Progenitor cell of endocrine pancreas (in vitro differentiated cells): ENCODE results near the gene HCAR2. TPM values are rescaled to one million over a fixed set of nuclear protein-coding genes. Genes with fewer than 3 reads are reported as not detected.
"Not testable (repeated sequence)": the region's sequence is repeated elsewhere in the genome, so short reads cannot be mapped to it uniquely, and the experiment has no call there.

Source experiments
- DNase-seq: peaks from one replicate; pipeline ENCODE4 v3.0.0; 2021; ENCODE audit warnings: low spot score; ENCODE audit not compliant: unreplicated experiment
- H3K27ac Mint-ChIP-seq: 2 replicates; pipeline ENCODE4 v1.8.0; 2021; ENCODE audit warnings: mild to moderate bottlenecking, moderate library complexity, mixed read lengths
- H3K27me3 Mint-ChIP-seq: 2 replicates; pipeline ENCODE4 v1.8.0; 2021; ENCODE audit warnings: mixed read lengths
- H3K36me3 Mint-ChIP-seq: 2 replicates; pipeline ENCODE4 v1.8.0; 2022; ENCODE audit warnings: mixed read lengths; ENCODE audit not compliant: insufficient read depth
- H3K4me1 Mint-ChIP-seq: 2 replicates; pipeline ENCODE4 v1.8.0; 2021; ENCODE audit warnings: low read depth, mixed read lengths
- H3K4me3 Mint-ChIP-seq: 2 replicates; pipeline ENCODE4 v1.8.0; 2021; ENCODE audit warnings: low read depth, mild to moderate bottlenecking, moderate library complexity, mixed read lengths
- H3K9me3 Mint-ChIP-seq: 2 replicates; pipeline ENCODE4 v1.8.0; 2021; ENCODE audit warnings: low read depth, mixed read lengths
- total RNA-seq: library from RNA; stranded (reverse); gene quantifications from 2 replicates; pipeline ENCODE4 v1.2.1, GENCODE V29; 2021
- TF ChIP-seq, protein P1 (sequence below): fragments of 200-600 bp; sonication (generic); IDR thresholded peaks from one replicate; pipeline ENCODE4 v1.5.0; 2021; ENCODE audit warnings: antibody characterized with exemption, mild to moderate bottlenecking; ENCODE audit not compliant: unreplicated experiment

HCAR2 gene
- total RNA-seq, 1 donor from 2014 or later = 0.67 TPM

DNA sequence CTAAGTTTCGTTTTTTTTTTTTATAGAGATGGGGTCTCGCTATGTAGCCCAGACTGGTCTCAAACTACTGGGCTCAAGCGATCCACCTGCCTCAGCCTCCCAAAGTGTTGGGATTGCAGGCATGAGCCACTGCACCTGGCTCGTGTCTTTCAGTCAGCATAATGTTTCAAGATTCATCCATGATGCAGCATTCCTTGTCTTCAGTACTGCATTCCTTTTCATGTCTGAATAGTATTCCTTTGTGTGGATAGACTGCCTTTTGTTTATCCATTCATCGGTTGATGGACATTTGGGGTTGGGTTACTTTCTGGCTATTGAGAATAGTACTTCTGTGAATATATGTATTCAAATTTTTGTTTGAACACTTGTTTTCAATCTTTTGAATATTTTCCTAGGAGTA, 37.4 kb downstream of the HCAR2 start:
- Mint-ChIP-seq H3K27ac (no peak overlapping the region), H3K4me1 (no peaks in the 10 kb centered on the region), H3K4me3 (no peak overlapping the region), H3K27me3 (no peaks in the 10 kb centered on the region), H3K36me3 (no peaks in the 10 kb centered on the region), H3K9me3 (no peaks in the 10 kb centered on the region)
- TF ChIP-seq, protein P1, sequence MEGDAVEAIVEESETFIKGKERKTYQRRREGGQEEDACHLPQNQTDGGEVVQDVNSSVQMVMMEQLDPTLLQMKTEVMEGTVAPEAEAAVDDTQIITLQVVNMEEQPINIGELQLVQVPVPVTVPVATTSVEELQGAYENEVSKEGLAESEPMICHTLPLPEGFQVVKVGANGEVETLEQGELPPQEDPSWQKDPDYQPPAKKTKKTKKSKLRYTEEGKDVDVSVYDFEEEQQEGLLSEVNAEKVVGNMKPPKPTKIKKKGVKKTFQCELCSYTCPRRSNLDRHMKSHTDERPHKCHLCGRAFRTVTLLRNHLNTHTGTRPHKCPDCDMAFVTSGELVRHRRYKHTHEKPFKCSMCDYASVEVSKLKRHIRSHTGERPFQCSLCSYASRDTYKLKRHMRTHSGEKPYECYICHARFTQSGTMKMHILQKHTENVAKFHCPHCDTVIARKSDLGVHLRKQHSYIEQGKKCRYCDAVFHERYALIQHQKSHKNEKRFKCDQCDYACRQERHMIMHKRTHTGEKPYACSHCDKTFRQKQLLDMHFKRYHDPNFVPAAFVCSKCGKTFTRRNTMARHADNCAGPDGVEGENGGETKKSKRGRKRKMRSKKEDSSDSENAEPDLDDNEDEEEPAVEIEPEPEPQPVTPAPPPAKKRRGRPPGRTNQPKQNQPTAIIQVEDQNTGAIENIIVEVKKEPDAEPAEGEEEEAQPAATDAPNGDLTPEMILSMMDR = no peak
- DNase-seq = no peak

DNA sequence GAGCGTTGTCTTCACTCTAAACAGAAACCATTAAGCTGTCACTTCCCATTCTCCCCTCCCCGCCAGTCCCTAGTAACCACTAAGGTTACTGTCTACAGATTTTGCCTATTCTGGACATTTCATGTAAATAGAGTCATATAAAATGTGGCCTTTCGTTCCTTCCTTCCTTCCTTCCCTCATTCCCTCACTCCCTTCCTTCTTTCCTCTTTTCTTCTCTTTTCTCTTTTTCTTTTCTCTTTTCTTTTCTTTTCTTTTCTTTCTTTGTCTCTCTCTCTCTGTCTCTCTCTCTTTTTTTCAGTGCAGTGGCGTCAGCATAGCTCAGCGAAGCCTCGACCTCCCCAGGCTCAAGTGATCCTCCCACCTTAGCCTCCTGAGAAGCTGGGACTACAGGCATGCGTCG, 37.8 kb downstream of the HCAR2 start:
- Mint-ChIP-seq H3K4me3 (no peak overlapping the region), H3K36me3 (no peaks in the 10 kb centered on the region), H3K27me3 (no peaks in the 10 kb centered on the region), H3K9me3 (no peaks in the 10 kb centered on the region), H3K4me1 (no peaks in the 10 kb centered on the region), H3K27ac (no peak overlapping the region)
- DNase-seq = no peak
- TF ChIP-seq, protein P1 = no peak

DNA sequence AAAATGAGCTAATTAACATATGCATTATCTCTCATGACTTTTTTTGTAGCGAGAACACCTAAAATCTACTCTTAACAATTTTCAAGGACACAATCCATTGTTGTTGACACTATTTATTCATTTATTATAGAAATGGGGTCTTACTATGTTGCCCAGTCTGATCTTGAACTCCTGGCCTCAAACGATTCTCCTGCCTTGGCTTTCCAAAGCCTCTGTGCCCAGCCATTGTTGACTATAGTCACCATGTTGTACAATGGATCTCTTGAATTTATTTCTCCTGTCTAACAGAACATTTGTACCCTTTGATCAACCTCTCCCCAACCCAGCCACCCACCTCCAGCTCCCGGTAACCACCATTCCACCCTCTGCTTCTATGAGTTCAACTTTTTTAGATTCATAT, 41.2 kb downstream of the HCAR2 start:
- Mint-ChIP-seq H3K36me3 (no peaks in the 10 kb centered on the region), H3K4me1 (no peaks in the 10 kb centered on the region), H3K4me3 (no peak overlapping the region), H3K27ac (peak overlapping the region; percentile 0), H3K27me3 (no peaks in the 10 kb centered on the region), H3K9me3 (no peaks in the 10 kb centered on the region)
- TF ChIP-seq, protein P1 = no peak
- no peak for DNase-seq

DNA sequence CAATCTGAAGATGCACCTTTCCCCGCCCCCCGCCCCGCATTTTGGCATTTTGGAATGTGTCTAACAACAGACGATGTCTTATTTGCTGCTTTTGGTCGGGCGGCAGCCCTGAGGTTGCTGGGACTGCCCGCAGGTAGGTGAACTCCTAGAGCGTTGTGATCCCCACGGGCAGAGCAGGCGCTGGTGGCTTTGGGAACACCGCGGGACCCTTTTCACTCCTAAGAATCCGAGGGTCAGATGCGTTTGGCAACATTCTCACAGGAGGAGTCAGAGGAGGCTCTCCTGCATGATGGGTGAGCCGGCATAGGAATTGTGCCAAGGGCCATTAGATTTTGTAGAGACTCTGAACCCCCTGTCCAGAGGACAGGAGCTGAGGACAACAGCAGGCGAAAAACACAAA, 41.9 kb downstream of the HCAR2 start:
- DNase-seq = no peak
- Mint-ChIP-seq H3K27me3 (no peaks in the 10 kb centered on the region), H3K9me3 (no peaks in the 10 kb centered on the region), H3K36me3 (no peaks in the 10 kb centered on the region), H3K4me3 (no peak overlapping the region), H3K27ac (no peak overlapping the region), H3K4me1 (no peaks in the 10 kb centered on the region)
- TF ChIP-seq, protein P1 = no peak

- TF ChIP-seq, protein P1 = no peak
- Mint-ChIP-seq H3K9me3 (no peaks in the 10 kb centered on the region), H3K4me3 (no peak overlapping the region), H3K27me3 (no peaks in the 10 kb centered on the region), H3K27ac (no peak overlapping the region), H3K36me3 (no peaks in the 10 kb centered on the region), H3K4me1 (no peaks in the 10 kb centered on the region)
- DNase-seq = no peak
Measured at GRCh38 chr12:122659579-122659978, 43.6 kb downstream of the HCAR2 start.

GRCh38 chr12:122656298-122656697, 46.9 kb downstream of the HCAR2 start:
- no peak for DNase-seq
- no peaks in the 10 kb centered on the region for H3K9me3 Mint-ChIP-seq
- H3K27ac Mint-ChIP-seq = no peak overlapping the region
- TF ChIP-seq, protein P1 = no peak
- H3K27me3 Mint-ChIP-seq = no peaks in the 10 kb centered on the region
- no peaks in the 10 kb centered on the region for H3K4me1 Mint-ChIP-seq
- no peaks in the 10 kb centered on the region for H3K36me3 Mint-ChIP-seq
- H3K4me3 Mint-ChIP-seq = no peak overlapping the region

DNA sequence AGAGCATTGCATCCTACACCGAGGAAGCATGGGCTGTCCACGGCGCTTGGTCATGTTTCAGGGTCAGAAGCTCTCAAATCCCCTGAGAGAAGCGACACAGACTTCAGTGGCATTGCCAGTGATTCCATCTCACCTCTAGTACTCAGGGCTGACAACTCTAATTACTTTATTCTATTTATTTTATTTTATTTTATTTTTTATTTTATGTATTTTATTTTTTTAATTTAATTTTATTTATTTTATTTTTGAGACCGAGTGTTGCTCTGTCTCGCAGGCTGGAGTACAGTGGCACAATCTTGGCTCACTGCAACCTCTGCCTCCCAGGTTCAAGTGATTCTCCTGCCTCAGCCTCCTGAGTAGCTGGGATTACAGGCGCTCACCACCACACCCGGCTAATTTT, 49.9 kb downstream of the HCAR2 start:
- H3K4me3 Mint-ChIP-seq, H3K4me1 Mint-ChIP-seq, H3K9me3 Mint-ChIP-seq, H3K36me3 Mint-ChIP-seq, H3K27me3 Mint-ChIP-seq, H3K27ac Mint-ChIP-seq, DNase-seq: not testable (repeated sequence)
